ENCODE data around the gene MYO1E.

DNA sequence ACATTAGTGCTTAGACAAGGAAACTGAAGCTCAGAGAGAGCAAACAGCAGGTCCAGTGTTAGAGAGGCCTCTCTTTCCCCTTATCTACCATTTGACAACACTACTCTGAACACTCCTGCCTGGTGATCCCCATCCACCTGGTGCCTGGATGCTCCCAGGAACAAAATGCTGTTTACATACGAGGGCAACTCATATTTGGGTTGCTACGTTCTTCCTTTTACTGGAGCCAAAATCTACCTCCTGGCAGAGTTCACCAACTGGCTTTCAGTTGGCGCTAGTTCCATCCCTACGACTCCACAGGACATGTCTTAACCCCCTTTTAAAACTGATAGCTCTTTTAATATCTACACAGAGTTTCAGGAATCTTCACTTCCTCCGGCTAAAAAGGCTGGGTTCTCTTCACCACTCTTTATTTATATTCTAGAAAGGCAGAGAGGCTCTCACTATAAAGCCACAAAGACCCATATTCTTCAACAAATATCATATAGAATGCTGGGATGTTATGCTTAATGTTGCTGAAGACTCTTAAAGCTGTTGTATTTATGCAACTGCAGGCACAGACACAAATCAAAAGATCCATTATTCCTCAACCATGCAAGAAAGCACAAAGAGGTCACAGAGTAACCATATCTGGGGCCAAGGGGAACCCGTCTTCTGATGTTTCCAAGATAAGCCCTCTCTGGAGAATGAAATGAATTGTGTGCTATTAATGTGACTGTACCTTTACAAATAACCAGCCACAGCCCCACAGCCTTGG lies 219.8 kb downstream of the MYO1E start:
- TF ChIP-seq, protein P1, sequence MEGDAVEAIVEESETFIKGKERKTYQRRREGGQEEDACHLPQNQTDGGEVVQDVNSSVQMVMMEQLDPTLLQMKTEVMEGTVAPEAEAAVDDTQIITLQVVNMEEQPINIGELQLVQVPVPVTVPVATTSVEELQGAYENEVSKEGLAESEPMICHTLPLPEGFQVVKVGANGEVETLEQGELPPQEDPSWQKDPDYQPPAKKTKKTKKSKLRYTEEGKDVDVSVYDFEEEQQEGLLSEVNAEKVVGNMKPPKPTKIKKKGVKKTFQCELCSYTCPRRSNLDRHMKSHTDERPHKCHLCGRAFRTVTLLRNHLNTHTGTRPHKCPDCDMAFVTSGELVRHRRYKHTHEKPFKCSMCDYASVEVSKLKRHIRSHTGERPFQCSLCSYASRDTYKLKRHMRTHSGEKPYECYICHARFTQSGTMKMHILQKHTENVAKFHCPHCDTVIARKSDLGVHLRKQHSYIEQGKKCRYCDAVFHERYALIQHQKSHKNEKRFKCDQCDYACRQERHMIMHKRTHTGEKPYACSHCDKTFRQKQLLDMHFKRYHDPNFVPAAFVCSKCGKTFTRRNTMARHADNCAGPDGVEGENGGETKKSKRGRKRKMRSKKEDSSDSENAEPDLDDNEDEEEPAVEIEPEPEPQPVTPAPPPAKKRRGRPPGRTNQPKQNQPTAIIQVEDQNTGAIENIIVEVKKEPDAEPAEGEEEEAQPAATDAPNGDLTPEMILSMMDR (conservative IDR thresholded peaks at IDR 0.05 in 1 of 2, IDR thresholded peaks at IDR 0.05 in 1 of 2; ENCODE audit: extremely low read depth in 1 of 2, insufficient read depth in 1 of 2, low read depth in 1 of 2, low read length in 2 of 2), result no peak
- no peak for TF ChIP-seq EZH2 (IDR thresholded peaks at IDR 0.05; ENCODE audit: borderline replicate concordance, low read length)

Measured in mammary epithelial cell (primary cell).